H9 (cell line): ENCODE data around the gene TCEAL8. TPM values are rescaled to one million over a fixed set of nuclear protein-coding genes. Genes with fewer than 3 reads are reported as not detected.

Source experiments
- DNase-seq: peaks from one replicate; pipeline ENCODE4 v3.0.0-alpha.2; 2017
- H2AFZ ChIP-seq: one replicate; pipeline ENCODE4 v1.6.1; 2013; ENCODE audit warnings: mild to moderate bottlenecking, low read length, control low read depth, moderate library complexity
- H2AK5ac ChIP-seq: 2 replicates; pipeline ENCODE4 v1.6.1; 2013; ENCODE audit warnings: low read length, control low read depth, mixed read lengths; ENCODE audit not compliant: insufficient read length
- H2BK120ac ChIP-seq: one replicate; pipeline ENCODE4 v1.6.1; 2013; ENCODE audit warnings: low read depth, mild to moderate bottlenecking, low read length, control low read depth, inconsistent platforms; ENCODE audit not compliant: poor library complexity, severe bottlenecking
- H2BK12ac ChIP-seq: 2 replicates; pipeline ENCODE4 v1.6.1; 2013; ENCODE audit warnings: low read length, control low read depth, mixed read lengths, low read depth; ENCODE audit not compliant: insufficient read length
- H2BK15ac ChIP-seq: 2 replicates; pipeline ENCODE4 v1.6.1; 2013; ENCODE audit warnings: low read depth, low read length, control low read depth
- H2BK20ac ChIP-seq: one replicate; pipeline ENCODE4 v1.6.1; 2013; ENCODE audit warnings: low read depth, mild to moderate bottlenecking, low read length, control low read depth, inconsistent platforms; ENCODE audit not compliant: poor library complexity, severe bottlenecking
- H2BK5ac ChIP-seq: 2 replicates; pipeline ENCODE4 v1.6.1; 2013; ENCODE audit warnings: low read length, control low read depth, mixed read lengths; ENCODE audit not compliant: insufficient read length
- H3K14ac ChIP-seq: 2 replicates; pipeline ENCODE4 v1.6.1; 2013; ENCODE audit warnings: low read length, control low read depth; ENCODE audit not compliant: insufficient read depth
- H3K18ac ChIP-seq: 2 replicates; pipeline ENCODE4 v1.6.1; 2013; ENCODE audit warnings: low read depth, mild to moderate bottlenecking, mixed read lengths, low read length, control low read depth; ENCODE audit not compliant: insufficient read length
- H3K23ac ChIP-seq: 2 replicates; pipeline ENCODE4 v1.6.1; 2013; ENCODE audit warnings: low read length, control low read depth, mixed read lengths, low read depth; ENCODE audit not compliant: insufficient read length
- H3K23me2 ChIP-seq: 2 replicates; pipeline ENCODE4 v1.6.1; 2013; ENCODE audit warnings: low read depth, mild to moderate bottlenecking, mixed read lengths, low read length, control low read depth; ENCODE audit not compliant: insufficient read length, poor library complexity, severe bottlenecking
- H3K27ac ChIP-seq: 2 replicates; pipeline ENCODE4 v1.5.1; 2013; ENCODE audit warnings: low read length, control low read depth, mixed read lengths, low read depth; ENCODE audit not compliant: insufficient read length
- H3K27me3 ChIP-seq: 2 replicates; pipeline ENCODE4 v1.6.1; 2013; ENCODE audit warnings: low read length, control low read depth, inconsistent platforms; ENCODE audit not compliant: insufficient read depth
- H3K4ac ChIP-seq: 2 replicates; pipeline ENCODE4 v1.6.1; 2013; ENCODE audit warnings: low read depth, mild to moderate bottlenecking, control low read depth, inconsistent platforms, low read length, moderate library complexity
- H3K4me1 ChIP-seq: 2 replicates; pipeline ENCODE4 v1.6.1; 2013; ENCODE audit warnings: low read length, control low read depth, inconsistent platforms; ENCODE audit not compliant: insufficient read depth
- H3K4me2 ChIP-seq: 2 replicates; pipeline ENCODE4 v1.6.1; 2013; ENCODE audit warnings: low read length, control low read depth, mixed read lengths; ENCODE audit not compliant: insufficient read length, insufficient read depth
- H3K56ac ChIP-seq: 2 replicates; pipeline ENCODE4 v1.6.1; 2013; ENCODE audit warnings: low read depth, mild to moderate bottlenecking, mixed read lengths, low read length, control low read depth; ENCODE audit not compliant: insufficient read length
- H3K79me1 ChIP-seq: 2 replicates; pipeline ENCODE4 v1.6.1; 2013; ENCODE audit warnings: low read depth, mild to moderate bottlenecking, moderate library complexity, low read length, control low read depth, inconsistent platforms; ENCODE audit not compliant: insufficient read depth, poor library complexity, severe bottlenecking
- H3K79me2 ChIP-seq: 2 replicates; pipeline ENCODE4 v1.6.1; 2013; ENCODE audit warnings: low read length, control low read depth, inconsistent platforms; ENCODE audit not compliant: insufficient read depth
- H3K9ac ChIP-seq: 2 replicates; pipeline ENCODE4 v1.6.1; 2013; ENCODE audit warnings: low read length, control low read depth, mixed read lengths; ENCODE audit not compliant: insufficient read length; ENCODE audit errors: extremely low read depth
- H3K9me3 ChIP-seq: one replicate; pipeline ENCODE4 v1.6.1; 2013; ENCODE audit warnings: low read depth, low read length, inconsistent platforms; ENCODE audit not compliant: control insufficient read depth
- H3T11ph ChIP-seq: one replicate; pipeline ENCODE4 v1.6.1; 2013; ENCODE audit warnings: mild to moderate bottlenecking, low read length, control low read depth, inconsistent platforms
- H4K20me1 ChIP-seq: one replicate; pipeline ENCODE4 v1.6.1; 2013; ENCODE audit not compliant: control insufficient read depth, insufficient read length, insufficient read depth
- H4K5ac ChIP-seq: 2 replicates; pipeline ENCODE4 v1.6.1; 2013; ENCODE audit warnings: low read depth, mild to moderate bottlenecking, mixed read lengths, low read length, control low read depth; ENCODE audit not compliant: insufficient read length
- H4K8ac ChIP-seq: replicated peaks from 2 replicates; pipeline ENCODE4 v1.6.1; 2013; ENCODE audit warnings: low read length, control low read depth, mixed read lengths, low read depth; ENCODE audit not compliant: insufficient read length
- H4K91ac ChIP-seq: 2 replicates; pipeline ENCODE4 v1.6.1; 2013; ENCODE audit warnings: low read depth, mild to moderate bottlenecking, moderate library complexity, mixed read lengths, low read length, control low read depth; ENCODE audit not compliant: insufficient read length
- H3K27ac Mint-ChIP-seq, 3 experiments: 2 replicates in 2 of 3; 3 replicates in 1 of 3; pipeline ENCODE4 v1.8.0; 2020 to 2021; ENCODE audit warnings: mixed read lengths in 3 of 3, mild to moderate bottlenecking in 1 of 3, moderate library complexity in 1 of 3
- H3K27me3 Mint-ChIP-seq: 2 replicates; pipeline ENCODE4 v1.8.0; 2021; ENCODE audit warnings: low read depth, mild to moderate bottlenecking, moderate library complexity, mixed read lengths
- H3K36me3 Mint-ChIP-seq, 3 experiments: 2 replicates in 2 of 3; 3 replicates in 1 of 3; pipeline ENCODE4 v1.8.0; 2020 to 2021; ENCODE audit warnings: low read depth in 3 of 3, mixed read lengths in 3 of 3; ENCODE audit not compliant: insufficient read depth in 1 of 3
- H3K4me1 Mint-ChIP-seq, 2 experiments: 2 replicates each; pipeline ENCODE4 v1.8.0; 2020; ENCODE audit warnings: mixed read lengths in 2 of 2
- H3K4me3 Mint-ChIP-seq, 2 experiments: 2 replicates in 1 of 2; 3 replicates in 1 of 2; pipeline ENCODE4 v1.8.0; 2020 to 2021; ENCODE audit warnings: mild to moderate bottlenecking in 2 of 2, mixed read lengths in 2 of 2, moderate library complexity in 1 of 2
- H3K9me3 Mint-ChIP-seq, 2 experiments: 2 replicates in 1 of 2; 3 replicates in 1 of 2; pipeline ENCODE4 v1.8.0; 2020; ENCODE audit warnings: mild to moderate bottlenecking in 2 of 2, mixed read lengths in 2 of 2, moderate library complexity in 1 of 2
- CTCF ChIP-seq: fragments of 200-600 bp; sonication (generic); conservative IDR thresholded peaks from 3 replicates; pipeline ENCODE4 v1.8.0; 2021; ENCODE audit warnings: antibody characterized with exemption, mild to moderate bottlenecking
- WGBS: extraction: QIAGEN DNeasy Blood & Tissue Kit; methylation state at CpG from one replicate; pipeline ENCODE4 v1.1.7; 2013; ENCODE audit warnings: missing lambda C conversion rate, low lambda C conversion rate, mixed read lengths; ENCODE audit not compliant: insufficient read length; ENCODE audit errors: extremely low coverage; 5-methylcytosine and 5-hydroxymethylcytosine counted together
- total RNA-seq: library from RNA; stranded (reverse); gene quantifications from 2 replicates; pipeline ENCODE4 v1.2.1, GENCODE V29; 2021

Gene TCEAL8
- total RNA-seq, 1 experiment from 2014 or later, result 78.1 TPM

- Histone ChIP-seq H3K23ac (no peak overlapping the region), H4K8ac (no peak overlapping the region), H4K91ac (no peak overlapping the region), H3K9me3 (no peaks in the 10 kb centered on the region), H3K14ac (no peak overlapping the region), H2AFZ (no peak overlapping the region), H3K27ac (no peak overlapping the region), H3K4ac (no peak overlapping the region), H3K56ac (no peak overlapping the region), H4K5ac (no peak overlapping the region), H4K20me1 (no peaks in the 10 kb centered on the region), H3K9ac (no peak overlapping the region), H3K79me1 (no peaks in the 10 kb centered on the region), H3T11ph (no peak overlapping the region), H3K27me3 (no peaks in the 10 kb centered on the region), H3K23me2 (no peaks in the 10 kb centered on the region), H2BK15ac (no peak overlapping the region), H3K4me2 (no peak overlapping the region), H2BK12ac (no peak overlapping the region), H2AK5ac (no peak overlapping the region), H2BK20ac (no peak overlapping the region), H3K4me1 (no peaks in the 10 kb centered on the region), H3K79me2 (no peaks in the 10 kb centered on the region), H3K18ac (no peak overlapping the region), H2BK120ac (no peak overlapping the region), H2BK5ac (no peak overlapping the region)
- no peaks in the 10 kb centered on the region for H3K36me3 Mint-ChIP-seq
- no peaks in the 10 kb centered on the region for H3K4me1 Mint-ChIP-seq
- no peak for DNase-seq
- TF ChIP-seq CTCF, result no peak
- WGBS, result no CpG with 5 or more reads among the region's 1 CpG
- no peaks in the 10 kb centered on the region for H3K27me3 Mint-ChIP-seq
- no peak overlapping the region for H3K27ac Mint-ChIP-seq
- no peak overlapping the region for H3K4me3 Mint-ChIP-seq
- H3K9me3 Mint-ChIP-seq, result peaks cover 0 to 49% of the 10 kb centered on the region in 2 experiments; a peak in 3 of 5 replicates
Observed at GRCh38 chrX:103234869-103235268, 20.1 kb downstream of the TCEAL8 start.
